GM23248 (cell line): ENCODE data around the gene KCNJ1.

Experiments used
- EZH2 ChIP-seq: fragments of 200-600 bp; sonication (generic); IDR thresholded peaks from 2 replicates; pipeline ENCODE4 v1.6.1; 2018; ENCODE audit warnings: antibody characterized with exemption, mild to moderate bottlenecking; ENCODE audit not compliant: insufficient read depth, poor library complexity, severe bottlenecking
- EZH2phosphoT487 ChIP-seq: fragments of 200-600 bp; sonication (generic); IDR thresholded peaks from 2 replicates; pipeline ENCODE4 v1.6.1; 2018; ENCODE audit warnings: antibody characterized with exemption, moderate library complexity, mild to moderate bottlenecking, low read depth; ENCODE audit not compliant: insufficient read depth

GRCh38 chr11:128834157-128834556 is 32.9 kb downstream of the KCNJ1 start:
- TF ChIP-seq EZH2 (no peak), EZH2phosphoT487 (no peak)
